ENCODE results near the gene TMEM45A.

GRCh38 chr3:100560426-100560825 is 68.0 kb downstream of the TMEM45A start:
- TF ChIP-seq CREM (CRISPR knock-in tag; IDR thresholded peaks at IDR 0.05) = no peak
- TF ChIP-seq CTCF (IDR thresholded peaks at IDR 0.05) = no peak
- no peak for TF ChIP-seq USF2 (CRISPR knock-in tag; IDR thresholded peaks at IDR 0.05)
- TF ChIP-seq SP1 (CRISPR knock-in tag; conservative IDR thresholded peaks at IDR 0.05) = no peak
